HT1080 (cell line): ENCODE data around the gene RGMA. TPM values are rescaled to one million over a fixed set of nuclear protein-coding genes. Genes with fewer than 3 reads are reported as not detected.
"Not testable (repeated sequence)": the region's sequence is repeated elsewhere in the genome, so short reads cannot be mapped to it uniquely, and the experiment has no call there.

Experiments used
- DNase-seq: peaks from one replicate; pipeline ENCODE4 v3.0.0-alpha.2; 2015; ENCODE audit warnings: low read depth
- total RNA-seq: library from RNA; depleted of rRNA; stranded (reverse); fragments of >200 nt; shearing (Covaris generic); gene quantifications from 2 replicates; pipeline ENCODE4 v1.2.3, GENCODE V29; 2014

RGMA gene
- total RNA-seq, 1 experiment from 2014 or later = not detected

- DNase-seq = no peak
These were observed 52.8 kb downstream of the RGMA start for GRCh38 chr15:93035953-93036810.

GRCh38 chr15:93035092-93035915, 53.7 kb downstream of the RGMA start:
- DNase-seq = no peak

GRCh38 chr15:93034512-93034911, 54.5 kb downstream of the RGMA start:
- DNase-seq = no peak

DNA sequence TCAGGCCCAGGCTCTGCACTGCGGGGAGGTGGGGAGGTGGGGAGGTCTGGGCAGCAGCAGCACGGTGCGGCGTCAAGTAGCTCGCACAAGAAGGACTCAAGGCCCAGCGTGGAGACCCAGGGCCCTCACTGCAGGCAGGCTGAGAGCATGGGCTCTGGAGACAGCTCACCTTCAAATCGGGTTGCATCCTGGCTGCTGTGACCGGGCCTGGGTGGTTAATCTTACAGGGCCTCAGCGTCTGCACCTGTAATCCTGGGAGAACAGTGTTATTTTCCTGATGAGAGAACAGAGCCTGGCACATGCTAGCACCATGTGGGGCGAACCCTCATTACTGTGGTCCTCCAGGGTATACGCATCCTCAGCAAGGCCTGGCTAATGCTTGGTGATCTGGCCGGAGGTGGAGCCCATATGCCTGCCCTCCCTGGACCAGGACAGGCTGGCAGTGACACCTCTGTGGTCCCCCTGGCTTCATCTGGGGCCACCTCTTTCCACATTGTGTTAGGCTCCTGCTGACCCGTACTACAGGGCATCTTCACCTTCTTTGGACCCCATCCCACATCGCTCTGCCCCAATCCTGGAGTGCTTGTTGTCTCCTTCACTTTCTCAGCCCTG, 55.5 kb downstream of the RGMA start:
- no peak for DNase-seq

GRCh38 chr15:93032515-93033206, 56.4 kb downstream of the RGMA start:
- DNase-seq = not testable (repeated sequence)

DNA sequence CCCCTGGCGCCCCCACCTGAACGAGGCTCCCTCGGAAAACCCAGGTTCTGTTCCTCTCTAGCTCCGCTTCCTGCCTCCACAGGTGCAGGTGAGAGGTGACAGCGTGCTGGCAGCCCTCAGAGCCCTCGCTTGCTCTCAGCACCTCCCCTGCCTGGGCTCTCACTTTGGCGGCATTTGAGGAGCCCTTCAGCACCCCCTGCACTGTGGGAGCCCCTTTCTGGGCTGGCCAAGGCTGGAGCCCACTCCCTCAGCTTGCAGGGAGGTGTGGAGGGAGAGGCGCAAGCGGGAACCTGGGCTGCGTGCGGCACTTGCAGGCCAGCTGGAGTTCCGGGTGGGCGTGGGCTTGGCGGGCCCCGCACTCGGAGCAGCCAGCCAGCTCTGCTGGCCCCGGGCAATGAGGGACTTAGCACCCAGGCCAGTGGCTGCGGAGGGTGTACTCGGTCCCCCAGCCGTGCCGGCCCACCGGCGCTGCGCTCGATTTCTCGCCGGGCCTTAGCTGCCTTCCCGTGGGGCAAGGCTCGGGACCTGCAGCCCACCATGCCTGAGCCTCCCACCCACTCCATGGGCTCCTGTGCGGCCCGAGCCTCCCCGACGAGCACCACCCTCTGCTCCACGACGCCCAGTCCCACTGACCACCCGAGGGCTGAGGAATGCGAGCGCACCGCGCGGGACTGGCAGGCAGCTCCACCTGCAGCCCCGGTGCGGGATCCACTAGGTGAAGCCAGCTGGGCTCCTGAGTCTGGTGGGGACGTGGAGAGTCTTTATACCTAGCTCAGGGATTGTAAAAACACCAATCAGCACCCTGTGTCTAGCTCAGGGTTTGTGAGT, 57.2 kb downstream of the RGMA start:
- not testable (repeated sequence) for DNase-seq

- DNase-seq = no peak
These were observed 57.9 kb downstream of the RGMA start for GRCh38 chr15:93031103-93031464.

DNA sequence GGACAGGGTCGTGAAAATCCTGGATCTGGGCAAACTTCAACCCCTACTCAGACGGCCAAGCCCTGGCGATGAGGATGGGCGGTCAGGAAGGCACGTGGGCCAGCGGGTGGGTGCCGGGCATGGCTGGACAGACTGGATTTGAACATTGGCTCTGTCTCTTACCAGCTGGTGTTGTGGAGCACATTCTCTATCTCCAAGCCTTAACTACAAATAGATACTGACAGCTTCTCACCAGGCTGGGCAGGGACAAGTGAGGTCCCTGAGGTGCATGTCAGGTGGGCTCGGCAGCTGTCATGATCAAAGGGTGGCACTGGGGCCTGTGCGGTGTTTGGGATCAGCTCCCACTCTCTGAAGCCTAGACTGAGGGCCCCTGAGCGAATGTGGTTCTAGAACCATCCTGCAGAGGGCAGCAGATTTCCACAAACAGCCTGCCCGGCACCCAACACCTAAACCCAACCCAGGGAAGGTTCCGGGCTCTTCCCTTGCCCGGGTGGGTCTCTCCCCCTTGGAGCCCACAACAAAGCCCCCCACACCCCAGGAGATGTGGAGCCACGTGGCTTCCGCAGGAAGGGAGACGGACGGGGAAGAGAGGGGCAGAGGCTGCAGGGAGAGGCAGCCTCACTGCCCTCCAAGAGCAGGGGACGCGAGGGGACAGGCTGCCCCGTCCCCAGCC, 58.4 kb downstream of the RGMA start:
- peak; percentile 66 for DNase-seq

- DNase-seq = no peak
These were observed 59.1 kb downstream of the RGMA start for GRCh38 chr15:93029836-93030429.

- DNase-seq = no peak
These were observed 59.7 kb downstream of the RGMA start for GRCh38 chr15:93029214-93029835.

DNA sequence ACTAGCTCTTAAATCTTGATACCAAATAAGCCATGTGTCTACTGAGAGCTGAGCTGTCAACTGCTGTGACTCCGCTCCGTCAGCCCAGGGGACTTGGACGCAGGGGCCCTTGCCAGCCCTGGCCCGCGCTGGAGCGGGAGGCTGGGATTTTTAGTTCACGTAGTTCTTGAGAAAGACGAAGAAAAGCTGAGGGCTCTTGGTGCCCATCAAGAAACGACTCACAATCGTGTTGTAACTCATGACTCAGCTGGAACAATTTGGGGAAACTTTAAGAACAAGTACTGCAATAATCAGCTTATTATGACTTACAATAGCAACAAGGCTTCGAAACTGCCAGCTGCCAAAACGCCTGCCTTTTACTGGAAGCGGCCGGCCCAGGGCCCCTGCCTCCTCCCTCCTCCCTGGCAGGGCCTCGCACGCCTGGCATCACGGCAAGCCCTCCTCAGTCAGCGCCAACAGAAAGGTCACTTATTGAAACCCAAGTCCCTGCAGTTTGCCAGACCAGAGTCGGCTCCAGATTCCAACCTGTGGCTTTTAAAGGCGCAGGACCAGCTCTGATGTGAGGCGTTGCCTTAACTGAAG, 60.3 kb downstream of the RGMA start:
- DNase-seq = peak; percentile 32

DNA sequence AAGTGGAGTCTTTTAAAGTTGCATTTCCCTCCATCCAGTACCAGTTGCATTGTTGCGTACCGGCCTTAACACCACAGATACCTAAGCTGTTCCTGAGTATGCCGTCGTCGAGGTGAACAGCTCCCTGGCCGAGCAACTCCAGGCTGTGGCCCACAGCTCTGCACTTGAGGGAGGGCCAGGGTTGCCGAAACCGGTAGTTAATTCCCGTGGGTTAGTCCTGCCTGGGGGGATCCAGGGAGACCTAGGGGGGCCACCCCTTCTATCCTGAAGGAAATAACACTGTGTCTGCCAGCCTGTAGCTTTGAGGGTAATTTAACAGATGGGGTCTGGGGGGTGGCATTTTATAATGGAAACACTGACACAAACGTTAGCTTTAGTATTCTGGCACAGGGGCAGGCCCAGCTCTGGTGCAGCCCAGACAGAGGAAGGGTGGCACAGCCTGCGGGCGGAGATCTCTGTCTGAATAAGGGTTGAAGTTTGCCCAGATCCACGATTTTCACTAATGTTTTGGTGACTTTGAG, 60.8 kb downstream of the RGMA start:
- DNase-seq = no peak

GRCh38 chr15:93027413-93027812, 61.6 kb downstream of the RGMA start:
- no peak for DNase-seq

- no peak for DNase-seq
These were observed 62.6 kb downstream of the RGMA start for GRCh38 chr15:93026380-93026817.

DNA sequence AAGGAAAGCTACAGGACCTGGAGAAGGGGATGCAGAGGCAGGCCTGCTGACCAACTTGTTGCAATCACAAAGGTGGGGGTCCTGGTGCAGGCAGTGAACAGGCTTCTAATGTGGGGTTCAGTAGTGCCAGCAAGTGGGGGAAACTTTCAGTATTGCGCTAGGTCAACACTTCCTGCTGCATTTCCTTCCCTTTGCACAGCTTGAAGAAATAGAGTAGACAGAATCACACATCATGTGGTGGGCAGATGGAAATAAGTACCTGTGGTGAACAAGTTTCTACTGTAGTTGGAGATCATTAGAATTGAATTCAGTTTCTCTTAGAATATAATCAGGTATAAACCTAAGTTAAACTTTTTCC, 63.4 kb downstream of the RGMA start:
- no peak for DNase-seq

GRCh38 chr15:93024716-93025624, 64.0 kb downstream of the RGMA start:
- no peak for DNase-seq

DNA sequence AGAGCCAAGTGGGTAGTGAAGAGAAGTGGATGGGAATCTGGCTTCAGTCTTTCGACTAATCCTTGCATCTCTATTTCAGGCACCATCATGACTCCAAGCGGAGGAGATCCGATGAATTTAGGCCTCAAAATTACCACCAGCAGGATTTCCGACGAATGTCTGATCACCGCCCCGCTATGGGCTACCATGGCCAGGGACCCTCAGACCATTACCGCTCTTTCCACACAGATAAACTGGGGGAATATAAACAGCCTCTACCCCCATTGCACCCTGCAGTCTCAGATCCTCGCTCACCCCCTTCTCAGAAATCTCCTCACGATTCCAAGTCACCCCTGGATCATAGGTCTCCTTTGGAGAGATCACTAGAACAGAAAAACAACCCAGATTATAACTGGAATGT, 64.7 kb downstream of the RGMA start:
- DNase-seq = no peak
